HG03196 (cell line): ENCODE measurements around the gene ICAM4.
"Not testable (repeated sequence)": the region's sequence is repeated elsewhere in the genome, so short reads cannot be mapped to it uniquely, and the experiment has no call there.

Source experiments
- ATAC-seq: cut with Tn5 transposase; IDR thresholded peaks from one replicate; pipeline ENCODE4 v1.9.1; 2021; ENCODE audit not compliant: unreplicated experiment

ICAM4 gene, protein sequence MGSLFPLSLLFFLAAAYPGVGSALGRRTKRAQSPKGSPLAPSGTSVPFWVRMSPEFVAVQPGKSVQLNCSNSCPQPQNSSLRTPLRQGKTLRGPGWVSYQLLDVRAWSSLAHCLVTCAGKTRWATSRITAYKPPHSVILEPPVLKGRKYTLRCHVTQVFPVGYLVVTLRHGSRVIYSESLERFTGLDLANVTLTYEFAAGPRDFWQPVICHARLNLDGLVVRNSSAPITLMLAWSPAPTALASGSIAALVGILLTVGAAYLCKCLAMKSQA

DNA sequence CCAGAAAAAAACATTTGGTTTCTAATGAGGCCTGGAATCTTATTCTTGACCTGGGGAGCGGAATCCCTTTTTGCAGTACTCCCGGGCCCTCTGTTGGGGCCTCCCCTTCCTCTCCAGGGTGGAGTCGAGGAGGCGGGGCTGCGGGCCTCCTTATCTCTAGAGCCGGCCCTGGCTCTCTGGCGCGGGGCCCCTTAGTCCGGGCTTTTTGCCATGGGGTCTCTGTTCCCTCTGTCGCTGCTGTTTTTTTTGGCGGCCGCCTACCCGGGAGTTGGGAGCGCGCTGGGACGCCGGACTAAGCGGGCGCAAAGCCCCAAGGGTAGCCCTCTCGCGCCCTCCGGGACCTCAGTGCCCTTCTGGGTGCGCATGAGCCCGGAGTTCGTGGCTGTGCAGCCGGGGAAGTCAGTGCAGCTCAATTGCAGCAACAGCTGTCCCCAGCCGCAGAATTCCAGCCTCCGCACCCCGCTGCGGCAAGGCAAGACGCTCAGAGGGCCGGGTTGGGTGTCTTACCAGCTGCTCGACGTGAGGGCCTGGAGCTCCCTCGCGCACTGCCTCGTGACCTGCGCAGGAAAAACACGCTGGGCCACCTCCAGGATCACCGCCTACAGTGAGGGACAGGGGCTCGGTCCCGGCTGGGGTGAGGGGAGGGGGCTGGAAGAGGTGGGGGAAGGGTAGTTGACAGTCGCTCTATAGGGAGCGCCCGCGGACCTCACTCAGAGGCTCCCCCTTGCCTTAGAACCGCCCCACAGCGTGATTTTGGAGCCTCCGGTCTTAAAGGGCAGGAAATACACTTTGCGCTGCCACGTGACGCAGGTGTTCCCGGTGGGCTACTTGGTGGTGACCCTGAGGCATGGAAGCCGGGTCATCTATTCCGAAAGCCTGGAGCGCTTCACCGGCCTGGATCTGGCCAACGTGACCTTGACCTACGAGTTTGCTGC lies at the start of gene ICAM4:
Gene ICAM4 (plus strand): TSS at position 153 of the 935 bp plus-strand sequence. CDS start 58 bp downstream, at position 211.
- no peak for ATAC-seq

DNA sequence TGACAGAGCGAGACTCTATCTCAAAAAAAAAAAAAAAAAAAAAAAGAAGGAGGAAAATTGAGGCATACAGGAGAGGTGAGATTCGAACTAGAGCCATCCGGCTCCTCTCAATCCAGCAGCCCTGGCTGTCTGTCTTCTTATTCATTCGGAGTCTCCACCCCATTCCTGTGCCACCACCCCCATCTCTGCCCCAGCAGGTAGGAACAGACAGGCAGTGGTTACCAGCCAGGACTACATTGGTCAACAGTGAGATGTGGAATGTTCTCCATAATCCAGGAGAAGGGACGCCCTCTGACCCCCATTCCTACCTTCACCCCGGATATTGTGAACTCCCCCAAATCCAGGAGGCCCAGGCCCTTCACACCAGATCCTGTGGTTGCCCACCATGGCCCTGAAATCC lies 49.1 kb upstream of the ICAM4 start:
- ATAC-seq = no peak

- no peak for ATAC-seq
Measured at GRCh38 chr19:10238172-10238783, 48.5 kb upstream of the ICAM4 start.

DNA sequence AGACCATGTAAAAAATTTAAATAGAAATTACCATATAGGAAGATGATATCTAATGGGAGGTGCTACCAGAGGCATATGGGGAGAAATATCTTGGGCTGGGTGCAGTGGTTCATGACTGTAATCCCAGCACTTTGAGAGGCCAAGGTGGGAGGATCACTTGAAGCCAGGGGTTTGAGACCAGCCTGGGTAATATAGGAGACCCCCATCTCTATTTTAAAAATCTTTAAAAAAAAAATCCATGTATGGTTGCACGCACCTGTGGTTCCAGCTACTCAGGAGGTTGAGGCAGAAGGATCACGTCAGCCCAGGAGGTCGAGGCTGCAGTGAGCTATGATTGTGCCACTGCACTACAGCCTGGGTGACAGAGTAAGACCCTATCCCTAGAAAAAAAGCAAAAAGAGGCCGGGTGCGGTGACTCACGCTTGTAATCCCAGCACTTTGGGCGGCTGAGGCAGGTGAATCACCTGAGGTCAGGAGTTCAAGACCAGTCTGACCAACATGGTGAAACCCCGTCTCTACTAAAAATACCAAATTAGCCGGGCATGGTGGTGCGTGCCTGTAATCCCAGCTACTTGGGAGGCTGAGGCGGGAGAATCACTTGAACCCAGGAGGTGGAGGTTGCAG lies 44.8 kb upstream of the ICAM4 start:
- not testable (repeated sequence) for ATAC-seq

DNA sequence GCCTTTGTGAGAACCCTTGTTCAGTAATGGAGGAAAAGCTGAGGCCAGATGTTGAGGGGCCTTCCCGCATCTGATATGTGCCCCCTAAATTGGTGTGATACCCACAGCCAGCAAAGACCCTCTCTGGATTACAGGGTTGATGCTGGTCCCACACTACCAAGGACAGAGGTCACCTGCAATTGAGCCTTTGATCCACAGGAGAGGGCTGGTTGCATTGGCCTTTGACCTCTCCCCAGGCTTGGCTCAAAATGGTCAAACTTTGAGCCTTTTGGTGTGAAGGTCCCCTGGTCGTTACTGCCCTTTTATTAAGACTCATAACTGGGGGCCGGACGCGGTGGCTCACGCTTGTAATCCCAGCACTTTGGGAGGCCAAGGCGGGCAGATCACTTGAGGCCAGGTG lies 43.1 kb upstream of the ICAM4 start:
- no peak for ATAC-seq

- ATAC-seq = no peak
Measured at GRCh38 chr19:10245189-10245939, 41.4 kb upstream of the ICAM4 start.

DNA sequence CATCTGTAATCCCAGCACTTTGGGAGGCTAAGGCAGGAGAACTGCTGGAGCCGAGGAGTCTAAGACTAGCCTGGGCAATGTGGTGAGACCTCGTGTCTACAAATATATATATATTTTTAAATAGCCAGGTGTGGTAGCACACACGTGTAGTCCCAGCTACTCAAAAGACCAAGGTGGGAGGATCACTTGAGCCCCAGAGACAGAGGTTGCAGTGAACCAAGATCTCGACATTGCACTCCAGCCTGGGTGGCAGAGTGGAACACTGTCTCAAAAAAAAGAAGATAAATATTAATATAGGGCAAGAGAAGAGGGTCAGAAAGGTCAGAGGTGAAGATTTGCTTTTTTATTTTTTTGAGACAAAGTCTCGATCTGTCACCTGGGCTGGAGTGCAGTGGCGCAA lies 40.2 kb upstream of the ICAM4 start:
- ATAC-seq = no peak

DNA sequence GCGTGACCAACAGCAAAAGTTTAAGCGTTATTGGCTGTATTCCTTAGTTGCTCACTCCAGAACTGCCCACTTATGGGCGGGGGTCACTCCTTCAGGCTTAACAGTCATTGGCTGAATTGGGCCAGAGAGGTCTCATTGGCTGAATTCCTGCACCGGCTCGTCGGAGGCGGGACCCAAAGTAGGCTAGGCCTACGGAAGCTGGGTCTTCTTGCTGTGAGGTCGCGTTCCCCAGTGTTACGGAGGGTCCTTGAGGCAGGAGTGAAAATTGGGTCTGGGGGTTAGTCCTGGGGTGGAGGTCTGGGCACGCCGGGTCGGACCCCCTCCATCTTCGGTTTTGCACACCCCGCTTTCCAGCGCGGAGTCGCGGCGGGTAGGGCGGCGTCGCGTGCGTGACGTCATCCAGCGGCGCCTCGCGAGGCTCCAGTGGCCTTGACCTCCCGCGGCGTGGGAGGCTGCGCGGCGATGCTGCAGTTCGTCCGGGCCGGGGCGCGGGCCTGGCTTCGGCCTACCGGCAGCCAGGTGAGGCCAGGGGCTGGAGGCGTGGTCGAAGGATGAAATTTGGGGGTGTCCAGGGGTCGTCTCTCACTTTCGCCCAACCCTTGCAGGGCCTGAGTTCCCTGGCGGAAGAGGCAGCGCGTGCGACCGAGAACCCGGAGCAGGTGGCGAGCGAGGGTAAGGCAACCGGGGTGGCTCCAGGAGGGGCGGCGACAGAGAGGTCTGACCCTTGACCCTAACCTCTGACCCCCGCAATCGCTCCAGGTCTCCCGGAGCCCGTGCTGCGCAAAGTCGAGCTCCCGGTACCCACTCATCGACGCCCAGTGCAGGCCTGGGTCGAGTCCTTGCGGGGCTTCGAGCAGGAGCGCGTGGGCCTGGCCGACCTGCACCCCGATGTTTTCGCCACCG lies 34.7 kb upstream of the ICAM4 start, which contains the start of gene MRPL4:
Gene MRPL4 (plus strand): TSS at position 423 of the 903 bp plus-strand sequence. CDS start 40 bp downstream, at position 463.
- ATAC-seq = peak; percentile 81

DNA sequence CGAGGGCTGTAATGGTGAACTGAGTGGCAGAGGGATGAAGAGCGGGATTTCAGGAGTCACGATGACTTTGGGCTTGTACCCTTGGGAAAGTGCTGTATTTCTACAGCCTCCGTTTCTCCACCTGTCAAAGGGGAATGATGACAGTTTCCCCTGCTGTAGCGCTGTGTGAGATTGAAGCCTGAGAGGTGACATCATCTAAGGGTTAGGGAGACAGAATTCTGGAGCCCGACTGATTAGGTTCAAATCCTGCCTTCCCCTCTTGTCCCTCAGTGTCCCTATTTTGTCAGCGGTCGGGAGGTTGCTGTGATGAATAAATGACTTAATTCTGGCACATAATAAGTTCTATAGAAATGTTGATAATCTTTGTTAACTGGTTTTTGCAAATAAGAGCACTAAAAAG lies 34.0 kb upstream of the ICAM4 start:
- ATAC-seq = no peak

DNA sequence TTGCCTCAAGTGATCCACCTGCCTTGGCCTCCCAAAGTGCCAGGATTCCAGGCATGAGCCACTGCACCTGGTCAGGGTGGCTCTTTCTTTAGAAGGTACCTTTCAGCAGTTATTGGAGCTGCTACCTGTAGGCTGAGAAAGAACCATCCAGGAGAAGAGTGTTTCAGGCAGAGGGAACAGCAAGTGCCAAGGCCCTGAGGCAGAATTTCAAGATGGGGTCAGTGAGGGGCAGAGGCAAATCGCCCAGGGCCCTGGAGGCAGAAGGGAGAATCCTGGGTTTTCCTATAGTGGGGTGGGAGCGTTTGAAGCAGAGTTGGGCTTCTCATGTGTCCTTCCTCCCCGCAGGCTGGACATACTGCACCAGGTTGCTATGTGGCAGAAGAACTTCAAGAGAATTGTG lies 32.5 kb upstream of the ICAM4 start:
- no peak for ATAC-seq

GRCh38 chr19:10255358-10255757 lies 31.4 kb upstream of the ICAM4 start:
- no peak for ATAC-seq

DNA sequence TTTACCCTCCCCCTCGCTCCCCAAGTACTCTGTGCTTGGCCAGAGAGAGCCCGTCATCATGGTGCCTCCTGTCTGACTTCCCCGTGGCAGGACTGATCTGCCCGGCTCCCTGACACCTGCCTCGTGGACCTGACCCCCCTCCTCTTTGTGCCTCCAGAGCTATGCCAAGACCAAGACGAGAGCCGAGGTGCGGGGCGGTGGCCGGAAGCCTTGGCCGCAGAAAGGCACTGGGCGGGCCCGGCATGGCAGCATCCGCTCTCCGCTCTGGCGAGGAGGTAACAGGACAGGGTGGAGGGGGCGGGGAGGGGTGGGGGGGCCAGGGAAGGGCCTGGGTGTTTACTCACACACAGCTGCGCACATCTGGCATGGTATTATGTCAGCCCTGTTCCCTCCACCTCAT lies 30.2 kb upstream of the ICAM4 start:
- no peak for ATAC-seq

- no peak for ATAC-seq
Measured at GRCh38 chr19:10256970-10257615, 29.7 kb upstream of the ICAM4 start.

DNA sequence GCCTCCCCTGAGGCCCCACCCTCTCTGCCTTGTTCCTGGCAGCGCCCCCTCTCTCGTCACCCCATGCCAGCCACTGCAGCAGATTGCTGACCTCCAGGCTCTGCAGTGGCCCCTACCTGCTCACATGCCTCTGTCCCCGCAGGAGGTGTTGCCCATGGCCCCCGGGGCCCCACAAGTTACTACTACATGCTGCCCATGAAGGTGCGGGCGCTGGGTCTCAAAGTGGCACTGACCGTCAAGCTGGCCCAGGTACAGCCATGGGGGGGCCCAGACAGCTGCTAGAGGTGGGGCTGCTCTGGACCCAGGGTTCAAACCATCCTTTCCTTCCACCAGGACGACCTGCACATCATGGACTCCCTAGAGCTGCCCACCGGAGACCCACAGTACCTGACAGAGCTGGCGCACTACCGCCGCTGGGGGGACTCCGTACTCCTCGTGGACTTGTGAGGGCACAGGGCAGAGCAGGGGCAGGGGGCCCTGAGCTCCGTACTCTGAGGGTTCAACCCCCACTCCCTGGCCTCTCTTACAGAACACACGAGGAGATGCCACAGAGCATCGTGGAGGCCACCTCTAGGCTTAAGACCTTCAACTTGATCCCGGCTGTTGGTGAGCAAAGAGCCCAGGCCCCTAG lies 28.6 kb upstream of the ICAM4 start:
- ATAC-seq = no peak

DNA sequence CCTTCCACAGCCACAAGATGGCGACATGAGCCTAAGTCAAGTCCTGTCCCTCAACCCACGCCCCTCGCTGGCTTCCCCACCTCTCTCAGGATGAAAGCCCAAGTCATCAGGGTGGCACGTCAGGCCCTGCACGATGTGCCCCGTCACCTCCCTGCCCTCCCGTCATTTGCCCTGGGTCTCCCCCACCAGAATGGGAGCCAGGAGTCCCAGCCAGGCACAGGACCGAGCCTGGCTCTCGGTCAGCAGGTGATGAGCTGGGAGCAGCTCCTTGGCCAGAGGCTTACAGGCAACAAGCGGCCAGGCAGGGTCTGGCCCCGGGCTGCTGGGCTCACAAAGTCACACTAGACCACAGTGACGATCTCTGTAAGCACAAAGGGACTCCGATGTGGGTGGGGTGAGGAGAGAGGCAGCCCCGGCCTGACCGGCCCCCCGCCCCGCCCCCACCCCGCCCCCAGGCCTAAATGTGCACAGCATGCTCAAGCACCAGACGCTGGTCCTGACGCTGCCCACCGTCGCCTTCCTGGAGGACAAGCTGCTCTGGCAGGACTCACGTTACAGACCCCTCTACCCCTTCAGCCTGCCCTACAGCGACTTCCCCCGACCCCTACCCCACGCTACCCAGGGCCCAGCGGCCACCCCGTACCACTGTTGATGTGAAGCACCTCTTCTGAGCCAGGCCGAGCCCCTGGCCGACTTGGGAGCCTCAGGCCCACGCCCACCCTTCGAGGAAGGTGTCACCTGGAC lies 27.4 kb upstream of the ICAM4 start:
- ATAC-seq = no peak

- no peak for ATAC-seq
Measured at GRCh38 chr19:10260141-10260584, 26.6 kb upstream of the ICAM4 start.

DNA sequence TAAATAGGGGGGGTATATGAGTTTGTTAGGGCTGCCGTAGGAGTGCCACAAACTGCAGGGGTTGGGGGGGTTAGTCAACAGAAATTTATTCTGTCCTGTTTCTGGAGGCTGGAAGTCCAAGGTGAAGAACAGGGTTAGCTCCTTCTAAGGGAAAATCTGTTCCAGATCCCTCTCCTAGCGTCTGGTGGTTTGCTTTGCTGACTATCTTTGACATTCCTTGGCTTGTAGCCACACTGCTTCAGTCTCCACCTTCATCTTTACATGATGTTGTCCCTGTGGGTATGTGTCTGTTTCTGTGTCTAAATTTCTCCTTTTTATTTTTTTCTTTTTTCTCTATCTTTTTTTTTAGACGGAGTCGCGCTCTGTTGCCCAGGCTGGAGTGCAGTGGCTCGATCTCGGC lies 24.0 kb upstream of the ICAM4 start:
- no peak for ATAC-seq

GRCh38 chr19:10266706-10267105 lies 20.0 kb upstream of the ICAM4 start:
- ATAC-seq = no peak
